ENCODE results near the gene ASRGL1.

Gene ASRGL1

GRCh38 chr11:62393061-62393611 is 55.9 kb downstream of the ASRGL1 start:
- peak in 2 of 5 donors; percentile 30 for DNase-seq

GRCh38 chr11:62393735-62394134 is 56.5 kb downstream of the ASRGL1 start:
- no peak for DNase-seq

GRCh38 chr11:62394825-62395538 is 57.7 kb downstream of the ASRGL1 start:
- peak in 4 of 5 donors; percentile 19 to 75 (median 36) for DNase-seq

- no peak for DNase-seq
These were observed 58.8 kb downstream of the ASRGL1 start for GRCh38 chr11:62395885-62396551.

GRCh38 chr11:62398011-62398994 is 61.1 kb downstream of the ASRGL1 start:
- DNase-seq: no peak

GRCh38 chr11:62399172-62399877 is 62.1 kb downstream of the ASRGL1 start:
- no peak for DNase-seq

- no peak for DNase-seq
These were observed 62.6 kb downstream of the ASRGL1 start for GRCh38 chr11:62399878-62400266.

- DNase-seq: no peak
These were observed 63.0 kb downstream of the ASRGL1 start for GRCh38 chr11:62400281-62400680.

GRCh38 chr11:62400760-62401159 is 63.5 kb downstream of the ASRGL1 start:
- no peak for DNase-seq

- no peak for DNase-seq
These were observed 64.1 kb downstream of the ASRGL1 start for GRCh38 chr11:62401356-62401755.

GRCh38 chr11:62401811-62402210 is 64.6 kb downstream of the ASRGL1 start:
- no peak for DNase-seq

- DNase-seq: peak; percentile 19 to 69 (median 26)
These were observed 65.1 kb downstream of the ASRGL1 start for GRCh38 chr11:62402226-62402959.

- DNase-seq: no peak
These were observed 65.9 kb downstream of the ASRGL1 start for GRCh38 chr11:62402960-62403730.

GRCh38 chr11:62404435-62404834 is 67.2 kb downstream of the ASRGL1 start:
- DNase-seq: no peak

- DNase-seq: no peak
These were observed 67.7 kb downstream of the ASRGL1 start for GRCh38 chr11:62404901-62405300.

GRCh38 chr11:62406034-62406433 is 68.8 kb downstream of the ASRGL1 start:
- DNase-seq: no peak

GRCh38 chr11:62409831-62410230 is 72.6 kb downstream of the ASRGL1 start:
- no peak for DNase-seq

- DNase-seq: no peak
These were observed 73.7 kb downstream of the ASRGL1 start for GRCh38 chr11:62410972-62411371.

- DNase-seq: no peak
These were observed 74.3 kb downstream of the ASRGL1 start for GRCh38 chr11:62411524-62411923.

- no peak for DNase-seq
These were observed 75.9 kb downstream of the ASRGL1 start for GRCh38 chr11:62413060-62413696.

All from T-helper 1 cell (primary cell).